Activated CD8-positive, alpha-beta memory T cell treated with anti-CD3 and anti-CD28 coated beads for 36 hours (primary cell): ENCODE data around the gene GTPBP2. TPM values are rescaled to one million over a fixed set of nuclear protein-coding genes. Genes with fewer than 3 reads are reported as not detected.
"Not testable (repeated sequence)": the region's sequence is repeated elsewhere in the genome, so short reads cannot be mapped to it uniquely, and the experiment has no call there.

Experiments used
- CTCF ChIA-PET: fragments of 350-600 bp; sonication (Branson Sonifier 250); formaldehyde crosslinking; loops from one replicate; lab custom pipeline; 2021; ENCODE audit warnings: antibody characterized with exemption; lab: Charles Lee
- POLR2A ChIA-PET: fragments of 350-600 bp; sonication (Branson Sonifier 250); formaldehyde crosslinking; loops from one replicate; lab custom pipeline; 2021; ENCODE audit warnings: antibody characterized with exemption; lab: Charles Lee
- total RNA-seq, 2 experiments: library from RNA; stranded (reverse); gene quantifications; one replicate each; pipeline ENCODE4 v1.2.3, GENCODE V29; 2021

Gene GTPBP2
- total RNA-seq, 2 experiments from 2014 or later, result 47.9 to 48.6 TPM

DNA sequence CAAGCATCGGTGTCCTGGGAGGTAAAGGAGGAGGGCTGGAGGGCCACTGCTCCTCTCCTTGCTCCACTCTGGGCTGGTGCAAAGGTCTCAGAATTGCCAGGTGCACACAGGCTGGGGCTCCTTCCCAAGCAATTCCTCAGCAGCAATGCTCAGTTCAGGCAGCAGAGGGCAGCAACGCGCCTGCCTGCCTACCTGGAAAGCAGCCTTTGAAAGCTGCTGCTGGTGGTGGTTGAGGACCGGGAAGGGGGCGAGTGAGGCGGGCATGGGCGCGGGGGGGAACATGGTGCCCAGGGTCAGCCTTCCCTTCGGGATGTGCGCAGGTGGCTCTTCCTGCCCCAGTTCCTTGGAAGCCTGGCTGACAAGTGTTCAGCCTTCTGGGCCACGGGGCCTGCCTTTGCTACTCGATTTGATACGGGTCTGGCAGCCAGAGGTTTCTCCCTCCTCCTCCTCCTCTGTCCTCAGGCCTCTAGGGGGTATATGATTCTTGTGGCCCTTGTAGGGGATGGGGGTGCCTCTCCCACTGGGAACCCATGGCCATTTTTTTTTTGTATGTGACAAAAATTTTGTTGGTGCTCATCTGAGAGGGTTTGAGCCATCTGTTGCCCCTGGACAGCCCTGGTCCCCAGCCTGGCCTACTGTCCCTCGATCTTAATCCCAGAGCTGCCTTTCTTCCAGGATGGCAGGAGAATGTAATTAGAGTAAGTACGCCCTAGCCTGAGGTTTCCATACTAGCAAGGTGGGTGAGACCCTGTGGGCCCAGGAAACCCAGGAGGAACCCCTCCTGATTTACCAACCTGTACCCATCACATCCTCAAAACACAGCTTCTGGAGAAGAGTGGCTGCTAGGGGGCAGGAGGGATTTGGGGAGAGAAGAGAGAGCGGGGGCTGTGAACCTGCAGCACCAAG, 38.4 kb upstream of the GTPBP2 start:
- ChIA-PET POLR2A (interaction anchor here (1.0 kb wide), 2 partner anchors 103 to 416 kb away, joined by 3 to 4 read pairs; no protein-coding TSS in a partner anchor), CTCF (interaction anchor here (0.6 to 4.8 kb wide), 25 partner anchors 9 to 417 kb away, joined by 3 to 30 read pairs (median 4); partner anchors contain the start of genes GTPBP2, MRPS18A, RSPH9 and VEGFA)

- CTCF ChIA-PET, result interaction anchor here (0.7 to 4.8 kb wide), 13 partner anchors 10 to 413 kb away, joined by 3 to 30 read pairs (median 7); partner anchors contain the start of genes MRPS18A and VEGFA
- POLR2A ChIA-PET, result interaction anchor here (0.6 kb wide), 1 partner anchor 514 kb away, joined by 5 read pairs; no protein-coding TSS in a partner anchor
Measured at GRCh38 chr6:43666196-43666920, 37.3 kb upstream of the GTPBP2 start.

DNA sequence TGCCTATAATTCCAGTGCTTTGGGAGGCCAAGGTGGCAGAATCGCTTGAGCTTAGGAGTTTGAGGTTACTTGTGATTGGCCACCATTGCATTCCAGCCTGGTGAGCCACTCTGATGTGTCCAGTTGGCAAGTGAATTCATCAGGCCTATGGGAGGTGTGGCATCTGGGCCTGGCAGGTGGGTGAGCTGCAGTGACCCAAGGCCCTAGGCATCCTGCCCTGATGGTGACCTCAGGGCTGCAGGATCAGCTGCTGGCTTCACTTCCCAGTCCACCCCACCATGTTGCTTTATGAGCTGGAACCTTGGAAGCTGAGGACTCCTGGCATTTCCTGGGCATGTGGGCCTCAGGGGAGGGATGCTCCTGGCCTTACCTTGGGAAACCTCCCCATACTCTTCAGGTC, 36.3 kb upstream of the GTPBP2 start:
- POLR2A ChIA-PET, result interaction anchor here (1.5 kb wide), 1 partner anchor 105 kb away, joined by 3 read pairs; the partner anchor contains the start of gene VEGFA
- CTCF ChIA-PET, result interaction anchor here (1.2 to 4.8 kb wide), 7 partner anchors 9 to 414 kb away, joined by 3 to 30 read pairs (median 7); partner anchors contain the start of gene VEGFA

- POLR2A ChIA-PET, result not testable (repeated sequence)
- CTCF ChIA-PET, result interaction anchor here (0.7 to 1.1 kb wide), 3 partner anchors 27 to 106 kb away, joined by 3 read pairs; no protein-coding TSS in a partner anchor
Measured at GRCh38 chr6:43662948-43663347, 33.9 kb upstream of the GTPBP2 start.

DNA sequence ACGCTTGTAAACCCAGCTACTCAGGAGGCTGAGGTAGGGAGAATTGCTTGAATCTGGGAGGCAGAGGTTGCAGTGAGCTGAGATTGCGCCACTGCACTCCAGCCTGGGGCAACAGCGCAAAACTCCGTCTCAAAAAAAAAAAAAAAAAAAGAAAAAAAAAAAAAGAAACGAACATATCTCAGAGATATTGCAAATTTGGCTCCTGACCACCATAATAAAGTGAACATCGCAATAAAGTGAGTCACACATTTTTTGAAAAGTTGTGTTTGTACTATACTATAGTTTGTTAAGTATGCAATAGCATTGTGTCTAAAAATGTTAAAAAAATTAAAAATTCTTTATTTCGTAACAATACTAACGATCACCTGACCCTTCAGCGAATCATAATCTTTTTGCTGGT, 29.1 kb upstream of the GTPBP2 start:
- POLR2A ChIA-PET, result no interaction called here
- CTCF ChIA-PET, result interaction anchor here (0.9 kb wide), 1 partner anchor 28 kb away, joined by 3 read pairs; no protein-coding TSS in a partner anchor

DNA sequence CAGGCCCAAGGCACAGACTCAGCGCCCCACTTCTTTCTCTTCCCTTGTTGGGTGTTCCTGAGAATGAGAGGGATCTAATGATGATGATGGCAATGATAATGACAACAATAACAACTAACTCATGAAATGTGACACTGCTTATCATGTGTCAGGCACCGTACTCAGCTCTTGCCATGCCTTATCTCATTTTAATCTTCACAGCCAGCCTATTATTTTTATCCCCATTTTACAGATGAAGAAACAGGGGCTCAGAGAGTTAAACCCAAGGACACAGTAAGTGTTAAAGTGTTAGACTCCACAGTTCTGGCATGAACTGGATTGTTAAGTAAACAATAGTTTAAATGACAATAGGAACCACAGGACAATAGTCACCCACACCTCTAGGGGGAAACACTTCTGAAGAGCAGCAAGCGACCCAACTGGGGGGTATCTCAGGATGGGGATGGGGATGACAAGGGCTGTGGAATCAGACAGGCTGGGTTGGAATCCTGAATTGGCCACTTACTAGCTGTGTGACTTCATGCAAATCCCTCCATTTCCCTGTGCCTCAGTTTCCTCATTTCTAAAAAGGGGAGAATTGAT, 28.2 kb upstream of the GTPBP2 start:
- ChIA-PET POLR2A (no interaction called here), CTCF (interaction anchor here (0.9 to 1.6 kb wide), 2 partner anchors 9 to 28 kb away, joined by 3 read pairs; no protein-coding TSS in a partner anchor)

DNA sequence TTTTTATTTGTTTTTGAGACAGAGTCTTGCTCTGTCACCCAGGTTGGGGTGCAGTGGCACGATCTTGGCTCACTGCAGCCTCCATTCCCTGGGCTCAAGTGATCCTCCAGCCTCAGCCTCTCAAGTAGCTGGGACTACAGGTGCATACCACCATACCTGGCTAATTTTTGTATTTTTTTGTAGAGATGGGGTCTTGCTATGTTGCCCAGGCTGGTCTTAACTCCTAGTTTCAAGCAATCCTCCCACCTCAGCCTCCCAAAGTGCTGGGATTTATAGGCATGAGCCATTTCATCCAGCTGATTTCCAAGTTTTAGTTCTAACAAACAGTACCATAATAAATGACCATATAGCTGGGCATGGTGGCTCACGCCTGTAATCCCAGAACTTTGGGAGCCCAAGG, 23.8 kb upstream of the GTPBP2 start:
- CTCF ChIA-PET, result interaction anchor here (0.7 to 1.0 kb wide), 2 partner anchors 17 to 36 kb away, joined by 3 to 4 read pairs; no protein-coding TSS in a partner anchor
- POLR2A ChIA-PET, result not testable (repeated sequence)

DNA sequence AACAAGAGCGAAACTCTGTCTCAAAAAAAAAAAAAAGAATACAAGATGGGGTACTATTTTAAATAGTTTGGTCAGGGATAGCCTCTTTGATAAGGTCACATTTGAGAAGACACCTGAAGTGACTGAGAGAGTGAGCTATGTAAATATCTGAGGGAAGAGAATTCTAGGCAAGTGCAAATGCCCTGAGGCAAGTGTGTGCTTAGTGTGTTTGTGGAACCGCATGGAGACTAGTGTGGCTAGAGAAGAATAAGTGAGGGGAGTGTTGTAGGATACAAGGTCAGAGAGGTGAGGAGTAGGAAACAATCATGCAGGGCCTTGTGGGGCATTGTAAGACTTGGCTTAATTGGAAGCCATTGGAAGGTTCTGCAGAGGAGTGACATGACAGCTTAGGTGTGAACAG, 19.2 kb upstream of the GTPBP2 start:
- CTCF ChIA-PET, result interaction anchor here (1.4 kb wide), 1 partner anchor 18 kb away, joined by 4 read pairs; no protein-coding TSS in a partner anchor
- POLR2A ChIA-PET, result no interaction called here

DNA sequence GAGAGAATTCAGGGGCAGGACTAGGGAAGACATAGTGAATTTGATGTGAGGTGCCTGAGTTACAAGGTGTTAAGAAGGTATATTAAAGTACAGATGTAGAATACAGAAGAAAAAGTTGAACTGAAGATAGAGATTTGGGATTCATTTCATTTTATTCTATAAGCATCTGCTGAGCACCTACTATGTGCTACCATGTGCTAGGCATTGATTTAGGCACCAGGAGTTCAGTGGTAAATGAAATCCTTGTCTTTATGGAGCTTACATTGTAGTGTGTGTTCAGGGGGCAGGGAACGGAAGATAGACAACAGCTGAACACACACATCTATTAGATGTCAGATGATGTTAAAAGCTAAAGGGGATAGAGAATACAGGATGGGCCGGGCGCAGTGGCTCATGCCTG, 18.5 kb upstream of the GTPBP2 start:
- ChIA-PET POLR2A (no interaction called here), CTCF (interaction anchor here (1.4 kb wide), 1 partner anchor 19 kb away, joined by 4 read pairs; no protein-coding TSS in a partner anchor)

DNA sequence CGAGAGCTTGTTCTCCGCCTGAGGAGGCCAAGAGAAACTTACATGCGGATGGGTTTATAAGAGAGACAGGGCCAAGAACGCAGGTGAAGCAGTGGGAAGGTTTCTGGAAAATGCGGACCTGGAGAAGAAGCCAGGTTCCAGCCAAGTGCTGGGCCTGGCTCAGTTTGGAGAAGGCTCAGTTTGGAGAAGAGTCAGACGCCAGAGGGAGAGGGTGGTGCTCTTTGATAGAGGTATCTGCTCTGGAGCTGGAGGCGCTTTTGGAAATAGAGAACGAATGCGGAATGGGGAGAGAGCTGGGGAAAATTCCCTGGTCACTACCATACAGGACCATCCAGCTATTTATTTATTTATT, 16.5 kb upstream of the GTPBP2 start:
- POLR2A ChIA-PET, result interaction anchor here (2.6 kb wide), 1 partner anchor 16 kb away, joined by 8 read pairs; the partner anchor contains the start of gene GTPBP2
- CTCF ChIA-PET, result interaction anchor here (0.6 to 2.2 kb wide), 5 partner anchors 9 to 22 kb away, joined by 3 to 7 read pairs (median 4); partner anchors contain the start of gene MAD2L1BP

DNA sequence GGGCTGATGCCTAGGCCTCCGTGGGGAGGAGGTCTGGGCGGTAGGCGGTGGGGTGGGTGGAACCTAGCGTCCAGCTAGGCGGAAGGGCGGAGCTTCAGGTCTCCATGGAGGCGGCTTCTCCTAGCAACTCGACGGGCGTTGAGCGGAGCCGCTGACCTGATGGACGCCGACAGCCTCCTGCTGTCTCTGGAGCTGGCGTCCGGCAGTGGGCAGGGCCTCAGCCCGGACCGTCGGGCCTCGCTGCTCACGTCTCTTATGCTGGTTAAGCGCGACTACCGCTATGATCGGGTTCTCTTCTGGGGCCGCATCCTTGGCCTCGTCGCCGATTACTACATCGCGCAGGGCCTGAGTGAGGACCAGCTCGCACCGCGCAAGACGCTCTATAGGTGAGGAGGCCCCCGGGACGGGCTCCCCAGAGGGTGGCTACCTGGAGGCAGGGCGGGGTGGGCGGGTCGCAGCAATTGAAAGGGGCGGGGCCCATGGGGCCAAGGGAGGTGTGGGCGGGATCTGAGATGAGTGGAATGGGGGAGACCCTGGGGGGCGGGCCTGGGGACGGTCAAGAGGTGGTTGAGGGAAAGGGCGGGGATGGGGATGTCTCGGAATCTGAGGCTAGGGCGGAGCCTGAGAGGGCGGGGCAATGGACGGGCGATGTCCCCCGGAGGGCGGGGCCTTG, 16.0 kb upstream of the GTPBP2 start, which contains the start of gene RSPH9:
TSS of gene RSPH9 (plus strand) at position 97 of the 673 bp plus-strand sequence. CDS start at position 160, 63 bp downstream.
- POLR2A ChIA-PET, result interaction anchor here (2.6 kb wide), 1 partner anchor 16 kb away, joined by 8 read pairs; the partner anchor contains the start of gene GTPBP2

GRCh38 chr6:43639984-43640800, 11.1 kb upstream of the GTPBP2 start:
- POLR2A ChIA-PET, result no interaction called here
- CTCF ChIA-PET, result no interaction called here

More for the DNA sequence above, 16.0 kb upstream of the GTPBP2 start, which contains the start of gene RSPH9:
- CTCF ChIA-PET, result interaction anchor here (0.6 to 2.2 kb wide), 4 partner anchors 9 to 23 kb away, joined by 3 to 7 read pairs (median 5); partner anchors contain the start of gene MAD2L1BP

- POLR2A ChIA-PET, result no interaction called here
- CTCF ChIA-PET, result interaction anchor here (0.9 to 1.8 kb wide), 3 partner anchors 9 to 31 kb away, joined by 4 to 6 read pairs (median 6); partner anchors contain the start of gene RSPH9
Measured at GRCh38 chr6:43636308-43636659, 7.2 kb upstream of the GTPBP2 start.

- POLR2A ChIA-PET, result no interaction called here
Measured at GRCh38 chr6:43635387-43636307, 6.6 kb upstream of the GTPBP2 start, which contains the start of gene MAD2L1BP. MAD2L1BP (plus strand) TSS chr6:43635840; CDS start chr6:43635876, 36 bp downstream.

GRCh38 chr6:43634702-43635303, 5.7 kb upstream of the GTPBP2 start:
- ChIA-PET POLR2A (no interaction called here), CTCF (no interaction called here)

More at GRCh38 chr6:43635387-43636307, 6.6 kb upstream of the GTPBP2 start, which contains the start of gene MAD2L1BP:
- CTCF ChIA-PET, result interaction anchor here (0.9 to 1.8 kb wide), 3 partner anchors 9 to 32 kb away, joined by 4 to 6 read pairs (median 6); partner anchors contain the start of gene RSPH9
